Upper lobe of left lung (tissue), 4 donors: Measurements from ENCODE around the gene ZBTB39.

Experiments
- EP300 ChIP-seq, 4 donors: sonication (generic); formaldehyde crosslinking; IDR thresholded peaks; one replicate each; pipeline ENCODE4 v1.5.1; 2017; ENCODE audit warnings: antibody characterized with exemption in 4 of 4, control low read depth in 2 of 4
- POLR2A ChIP-seq, 4 donors: fragments of 450-650 bp; IDR thresholded peaks; one replicate each; pipeline ENCODE4 v1.5.1; 2016 to 2017; ENCODE audit warnings: antibody characterized with exemption in 4 of 4, mild to moderate bottlenecking in 2 of 4
- POLR2AphosphoS5 ChIP-seq, 2 donors: sonication (generic); formaldehyde crosslinking; IDR thresholded peaks; one replicate each; pipeline ENCODE4 v1.5.1; 2017; ENCODE audit warnings: antibody characterized with exemption in 2 of 2
- TF ChIP-seq, protein P1 (sequence below), 6 experiments: fragments of 450-650 bp in 4 of 6; fragments of 200-600 bp in 2 of 6; sonication (generic) in 2 of 6; IDR thresholded peaks; one replicate each; pipeline ENCODE4 v1.5.1; 2016 to 2019; ENCODE audit warnings: antibody characterized with exemption in 6 of 6

DNA sequence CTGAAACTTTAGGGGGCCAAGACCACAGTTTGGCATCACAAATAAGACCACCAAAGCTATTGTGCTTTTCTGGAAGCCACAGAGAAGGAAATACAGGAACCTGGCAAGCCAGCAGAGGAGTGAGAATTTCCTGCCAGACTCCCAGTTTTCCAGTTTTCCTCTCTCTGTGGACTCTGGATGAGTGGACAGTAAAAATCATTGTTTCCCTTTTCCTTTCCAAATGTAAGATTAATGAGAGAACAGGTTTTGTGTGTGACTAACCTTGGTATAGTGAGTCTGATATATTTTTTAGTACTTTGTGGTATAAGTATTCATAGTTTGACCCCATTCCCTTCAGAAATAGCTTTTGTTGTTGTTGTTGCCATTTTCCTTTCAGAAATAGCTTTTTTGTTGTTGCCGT, 12.6 kb upstream of the ZBTB39 start:
- TF ChIP-seq, protein P1, sequence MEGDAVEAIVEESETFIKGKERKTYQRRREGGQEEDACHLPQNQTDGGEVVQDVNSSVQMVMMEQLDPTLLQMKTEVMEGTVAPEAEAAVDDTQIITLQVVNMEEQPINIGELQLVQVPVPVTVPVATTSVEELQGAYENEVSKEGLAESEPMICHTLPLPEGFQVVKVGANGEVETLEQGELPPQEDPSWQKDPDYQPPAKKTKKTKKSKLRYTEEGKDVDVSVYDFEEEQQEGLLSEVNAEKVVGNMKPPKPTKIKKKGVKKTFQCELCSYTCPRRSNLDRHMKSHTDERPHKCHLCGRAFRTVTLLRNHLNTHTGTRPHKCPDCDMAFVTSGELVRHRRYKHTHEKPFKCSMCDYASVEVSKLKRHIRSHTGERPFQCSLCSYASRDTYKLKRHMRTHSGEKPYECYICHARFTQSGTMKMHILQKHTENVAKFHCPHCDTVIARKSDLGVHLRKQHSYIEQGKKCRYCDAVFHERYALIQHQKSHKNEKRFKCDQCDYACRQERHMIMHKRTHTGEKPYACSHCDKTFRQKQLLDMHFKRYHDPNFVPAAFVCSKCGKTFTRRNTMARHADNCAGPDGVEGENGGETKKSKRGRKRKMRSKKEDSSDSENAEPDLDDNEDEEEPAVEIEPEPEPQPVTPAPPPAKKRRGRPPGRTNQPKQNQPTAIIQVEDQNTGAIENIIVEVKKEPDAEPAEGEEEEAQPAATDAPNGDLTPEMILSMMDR (IDR thresholded peaks at IDR 0.05) = no peak
- TF ChIP-seq POLR2AphosphoS5 (IDR thresholded peaks at IDR 0.05) = no peak
- TF ChIP-seq POLR2A (IDR thresholded peaks at IDR 0.05) = no peak
- TF ChIP-seq EP300 (IDR thresholded peaks at IDR 0.05) = no peak
